Mesenteric fat pad (tissue), 1 donor: ENCODE results near the gene C22orf31. TPM values are rescaled to one million over a fixed set of nuclear protein-coding genes. Genes with fewer than 3 reads are reported as not detected.
"Not testable (repeated sequence)": the region's sequence is repeated elsewhere in the genome, so short reads cannot be mapped to it uniquely, and the experiment has no call there.

Experiments used
- DNase-seq: peaks from one replicate; pipeline ENCODE4 v3.0.0-alpha.2; 2020; ENCODE audit warnings: low spot score
- total RNA-seq: library from RNA; stranded (reverse); fragmentation: NEBNext Ultra II Directional; extraction: Animal tissue kit (Norgen Biotek cat#: 25700); gene quantifications from one replicate; pipeline ENCODE4 v1.2.1, GENCODE V29; 2021
- donor health status: DM: yes; HTN: yes; CAD: no.

The C22orf31 gene
- total RNA-seq, 1 donor from 2014 or later = not detected

GRCh38 chr22:29055192-29055830 lies 6.3 kb downstream of the C22orf31 start:
- DNase-seq = no peak

GRCh38 chr22:29054251-29054767 lies 7.3 kb downstream of the C22orf31 start:
- no peak for DNase-seq

GRCh38 chr22:29053048-29053702 lies 8.5 kb downstream of the C22orf31 start:
- no peak for DNase-seq

- DNase-seq = no peak
These were observed 11.2 kb downstream of the C22orf31 start for GRCh38 chr22:29050457-29050856.

GRCh38 chr22:29049655-29050263 lies 11.9 kb downstream of the C22orf31 start:
- DNase-seq = no peak

- DNase-seq = no peak
These were observed 12.6 kb downstream of the C22orf31 start for GRCh38 chr22:29048822-29049654.

- no peak for DNase-seq
These were observed 16.9 kb downstream of the C22orf31 start for GRCh38 chr22:29044657-29045176.

GRCh38 chr22:29043906-29044575 lies 17.6 kb downstream of the C22orf31 start:
- no peak for DNase-seq

GRCh38 chr22:29041408-29041807 lies 20.2 kb downstream of the C22orf31 start:
- no peak for DNase-seq

GRCh38 chr22:29040385-29041275 lies 21.0 kb downstream of the C22orf31 start:
- DNase-seq = no peak

- not testable (repeated sequence) for DNase-seq
These were observed 21.9 kb downstream of the C22orf31 start for GRCh38 chr22:29039684-29040083.

GRCh38 chr22:29039148-29039547 lies 22.5 kb downstream of the C22orf31 start:
- no peak for DNase-seq

GRCh38 chr22:29037340-29037932 lies 24.2 kb downstream of the C22orf31 start:
- no peak for DNase-seq

- DNase-seq = no peak
These were observed 29.0 kb downstream of the C22orf31 start for GRCh38 chr22:29032584-29032983.

- DNase-seq = no peak
These were observed 29.6 kb downstream of the C22orf31 start for GRCh38 chr22:29032014-29032475.

GRCh38 chr22:29031227-29032011 lies 30.2 kb downstream of the C22orf31 start:
- DNase-seq = no peak

GRCh38 chr22:29030618-29031226 lies 30.9 kb downstream of the C22orf31 start:
- no peak for DNase-seq
